Panc1 (cell line): ENCODE results near the gene SPANXD. TPM values are rescaled to one million over a fixed set of nuclear protein-coding genes. Genes with fewer than 3 reads are reported as not detected.

ENCODE experiments used
- ATAC-seq: fragments of 200-7000 bp; cut with Tn5 transposase; 2 replicates; pipeline ENCODE4 v1.9.1; 2020; ENCODE audit warnings: mild to moderate bottlenecking, moderate library complexity
- BruUV-seq: library from RNA; stranded (reverse); fragments of 400-500 nt; replicated peaks from 2 replicates; lab custom pipeline; 2021; lab: Mats Ljungman, UMichigan
- CTCF ChIA-PET: fragments of 300-600 bp; sonication (Branson Sonifier 250); formaldehyde crosslinking; loops from one replicate; lab custom pipeline; 2022; ENCODE audit warnings: antibody characterized with exemption; lab: Charles Lee
- POLR2A ChIA-PET: fragments of 300-600 bp; sonication (Branson Sonifier 250); formaldehyde crosslinking; loops from one replicate; lab custom pipeline; 2022; ENCODE audit warnings: antibody characterized with exemption; lab: Charles Lee
- DNase-seq: peaks from one replicate; pipeline ENCODE4 v3.0.0-alpha.2; 2010; ENCODE audit warnings: low read depth, low spot score
- H3K27ac ChIP-seq: 2 replicates; pipeline ENCODE4 v1.5.1; 2011; ENCODE audit warnings: mild to moderate bottlenecking, low read length, inconsistent platforms
- H3K27me3 ChIP-seq: fragments of 200-500 bp; sonication (Bioruptor generic); 2 replicates; pipeline ENCODE4 v1.6.0; 2014; ENCODE audit warnings: low read length, inconsistent platforms; ENCODE audit not compliant: control insufficient read depth, insufficient read depth
- H3K36me3 ChIP-seq: fragments of 200-500 bp; sonication (Bioruptor generic); 2 replicates; pipeline ENCODE4 v1.5.1; 2014; ENCODE audit warnings: inconsistent platforms, mild to moderate bottlenecking, low read length, moderate library complexity; ENCODE audit not compliant: control insufficient read depth, insufficient read depth
- H3K4me1 ChIP-seq: 2 replicates; pipeline ENCODE4 v1.5.1; 2011; ENCODE audit warnings: inconsistent platforms, mild to moderate bottlenecking, low read length, moderate library complexity; ENCODE audit not compliant: control insufficient read depth, insufficient read depth
- H3K4me3 ChIP-seq, 2 experiments: 2 replicates each; pipeline ENCODE4 v1.5.1; 2011 to 2012; ENCODE audit warnings: low read depth in 2 of 2, low read length in 2 of 2, mild to moderate bottlenecking in 2 of 2, inconsistent platforms in 1 of 2, moderate library complexity in 1 of 2
- H3K9me3 ChIP-seq: fragments of 200-500 bp; sonication (Bioruptor generic); 2 replicates; pipeline ENCODE4 v1.5.1; 2014; ENCODE audit warnings: low read depth, mild to moderate bottlenecking, inconsistent platforms, low read length, moderate library complexity; ENCODE audit not compliant: control insufficient read depth, insufficient read depth
- CTCF ChIP-seq: fragments of 450-650 bp; IDR thresholded peaks from 2 replicates; pipeline ENCODE4 v1.5.1; 2017; ENCODE audit warnings: mild to moderate bottlenecking
- POLR2AphosphoS5 ChIP-seq: IDR thresholded peaks from 2 replicates; pipeline ENCODE4 v1.6.1; 2012; ENCODE audit warnings: mild to moderate bottlenecking, low read depth, low read length, moderate library complexity
- REST ChIP-seq, 2 experiments: IDR thresholded peaks; 2 replicates each; pipeline ENCODE4 v1.6.1; 2011 to 2012; ENCODE audit warnings: low read depth in 2 of 2, control low read depth in 1 of 2, low read length in 1 of 2, mild to moderate bottlenecking in 1 of 2, moderate library complexity in 1 of 2; ENCODE audit not compliant: insufficient read depth in 1 of 2
- SIN3A ChIP-seq: IDR thresholded peaks from 2 replicates; pipeline ENCODE4 v1.6.1; 2012; ENCODE audit warnings: low read depth, mild to moderate bottlenecking, low read length, moderate library complexity, borderline replicate concordance; ENCODE audit not compliant: insufficient read depth
- TCF7L2 ChIP-seq: IDR thresholded peaks from 2 replicates; pipeline ENCODE4 v1.6.1; 2011; ENCODE audit warnings: mild to moderate bottlenecking, low read depth, low read length, inconsistent platforms
- in situ Hi-C: cut with HindIII; loops from 2 replicates; pipeline ENCODE4 v1.10.0; 2016; ENCODE audit warnings: low sequenced_read_pairs, low pct_unique_long_range_greater_than_20kb
- intact Hi-C: fragments of 100-400 bp; cut with micrococcal nuclease; formaldehyde crosslinking; loops from one replicate; pipeline ENCODE4 v1.10.0; 2022; ENCODE audit not compliant: unreplicated experiment
- total RNA-seq: library from RNA; stranded (reverse); gene quantifications from one replicate; pipeline ENCODE4 v1.2.1, GENCODE V29; 2021; ENCODE audit not compliant: unreplicated experiment

SPANXD gene
- total RNA-seq, 1 experiment from 2014 or later: not detected

GRCh38 chrX:141668371-141668770 is 30.2 kb downstream of the SPANXD start:
- Histone ChIP-seq H3K27ac (no peak overlapping the region), H3K36me3 (no peaks in the 10 kb centered on the region), H3K27me3 (no peaks in the 10 kb centered on the region), H3K9me3 (no peaks in the 10 kb centered on the region), H3K4me1 (no peaks in the 10 kb centered on the region), H3K4me3 (no peak overlapping the region)
- POLR2A ChIA-PET: no interaction called here
- TF ChIP-seq SIN3A (no peak), CTCF (no peak), POLR2AphosphoS5 (no peak), REST (IDR thresholded peaks at IDR 0.05; ENCODE audit: insufficient read depth in 1 of 2, low read depth in 2 of 2, low read length in 1 of 2) (no peak), TCF7L2 (no peak)
- ATAC-seq (no peak), DNase-seq (no peak)
- intact Hi-C loops (no loop called here), in situ Hi-C loops (no loop called here)
- BruUV-seq: no TSS peak
- CTCF ChIA-PET: no interaction called here

GRCh38 chrX:141662781-141663180 is 35.8 kb downstream of the SPANXD start:
- Histone ChIP-seq H3K27ac (no peak overlapping the region), H3K4me1 (no peaks in the 10 kb centered on the region), H3K4me3 (no peak overlapping the region), H3K27me3 (no peaks in the 10 kb centered on the region), H3K36me3 (no peaks in the 10 kb centered on the region), H3K9me3 (no peaks in the 10 kb centered on the region)
- ATAC-seq: no peak
- POLR2A ChIA-PET: no interaction called here
- intact Hi-C loops: no loop called here
- CTCF ChIA-PET: no interaction called here
- BruUV-seq: no TSS peak
- TF ChIP-seq POLR2AphosphoS5: no peak
- no peak for TF ChIP-seq TCF7L2
- no peak for TF ChIP-seq SIN3A
- TF ChIP-seq REST (IDR thresholded peaks at IDR 0.05; ENCODE audit: insufficient read depth in 1 of 2, low read depth in 2 of 2, low read length in 1 of 2): no peak
- no peak for TF ChIP-seq CTCF
- in situ Hi-C loops: no loop called here
- no peak for DNase-seq
